Measurements from ENCODE around the gene CYP27C1. TPM values are rescaled to one million over a fixed set of nuclear protein-coding genes. Genes with fewer than 3 reads are reported as not detected.
A peak's percentile ranks its signal among the peaks of the same experiment; 100 is the strongest.
"Not testable (repeated sequence)": the region's sequence is repeated elsewhere in the genome, so short reads cannot be mapped to it uniquely, and the experiment has no call there.

Gene CYP27C1
- 10 to 100 TPM in 2 of 5 donors, 1 to 10 TPM in 3; 8.4 to 13.0 (median 9.0) TPM for polyA plus RNA-seq (ENCODE audit: insufficient read depth in 1 of 5, insufficient read length in 5 of 5, low replicate concordance in 1 of 5)
- long read RNA-seq, donor 1, partial matches to known transcripts = 16 of 16 reads
- long read RNA-seq, donor 1, other reads (novel, unspliced or antisense) = 0 of 16 reads
- long read RNA-seq, donor 2 = 0 reads
- long read RNA-seq, donor 3 = 0 reads
- long read RNA-seq, donor 4 = 0 reads
- long read RNA-seq, donor 5 = 0 reads
- long read RNA-seq, donor 6 = 0 reads
- long read RNA-seq, donor 7 = 0 reads
- long read RNA-seq, donor 8 = 0 reads

- DNase-seq = peak; percentile 59 to 60
Measured at GRCh38 chr2:127220102-127220767, at the start of gene CYP27C1. Gene CYP27C1, minus strand, starts transcription at chr2:127220299. Its CDS starts 29 bp downstream, at chr2:127220270.

- peak; percentile 43 to 59 for DNase-seq
Measured at GRCh38 chr2:127261804-127262406, 41.8 kb upstream of the CYP27C1 start.

GRCh38 chr2:127259355-127259754, 39.3 kb upstream of the CYP27C1 start:
- no peak for DNase-seq

GRCh38 chr2:127256866-127257265, 36.8 kb upstream of the CYP27C1 start:
- no peak for DNase-seq

- DNase-seq = no peak
Measured at GRCh38 chr2:127256381-127256780, 36.3 kb upstream of the CYP27C1 start.

- DNase-seq = no peak
Measured at GRCh38 chr2:127255721-127256120, 35.6 kb upstream of the CYP27C1 start.

- no peak for DNase-seq
Measured at GRCh38 chr2:127255146-127255545, 35.0 kb upstream of the CYP27C1 start.

GRCh38 chr2:127254386-127254981, 34.4 kb upstream of the CYP27C1 start:
- no peak for DNase-seq

GRCh38 chr2:127241184-127241583, 21.1 kb upstream of the CYP27C1 start:
- DNase-seq = not testable (repeated sequence)

GRCh38 chr2:127239395-127239794, 19.3 kb upstream of the CYP27C1 start:
- no peak for DNase-seq

- DNase-seq = not testable (repeated sequence)
Measured at GRCh38 chr2:127237768-127238167, 17.7 kb upstream of the CYP27C1 start.

GRCh38 chr2:127235082-127235702, 15.1 kb upstream of the CYP27C1 start:
- no peak for DNase-seq

GRCh38 chr2:127233710-127234109, 13.6 kb upstream of the CYP27C1 start:
- DNase-seq = no peak

- DNase-seq = no peak
Measured at GRCh38 chr2:127231130-127231865, 11.2 kb upstream of the CYP27C1 start.

- no peak for DNase-seq
Measured at GRCh38 chr2:127229555-127229954, 9.5 kb upstream of the CYP27C1 start.

GRCh38 chr2:127228102-127228501, 8.0 kb upstream of the CYP27C1 start:
- no peak for DNase-seq

GRCh38 chr2:127227264-127227660, 7.2 kb upstream of the CYP27C1 start:
- DNase-seq = not testable (repeated sequence)

- DNase-seq = peak; percentile 62 to 63
Measured at GRCh38 chr2:127226520-127227263, 6.6 kb upstream of the CYP27C1 start.

- DNase-seq = no peak
Measured at GRCh38 chr2:127226132-127226519, 6.0 kb upstream of the CYP27C1 start.

GRCh38 chr2:127225186-127225960, 5.3 kb upstream of the CYP27C1 start:
- no peak for DNase-seq
